ENCODE measurements around the gene PARP12. TPM values are rescaled to one million over a fixed set of nuclear protein-coding genes. Genes with fewer than 3 reads are reported as not detected.

PARP12 gene
- total and polyA plus RNA-seq, 2 of the 8 experiments (the other 6 are each of a cell fraction or from before 2014, with no cell fraction given) = 9.0 to 21.5 TPM

DNA sequence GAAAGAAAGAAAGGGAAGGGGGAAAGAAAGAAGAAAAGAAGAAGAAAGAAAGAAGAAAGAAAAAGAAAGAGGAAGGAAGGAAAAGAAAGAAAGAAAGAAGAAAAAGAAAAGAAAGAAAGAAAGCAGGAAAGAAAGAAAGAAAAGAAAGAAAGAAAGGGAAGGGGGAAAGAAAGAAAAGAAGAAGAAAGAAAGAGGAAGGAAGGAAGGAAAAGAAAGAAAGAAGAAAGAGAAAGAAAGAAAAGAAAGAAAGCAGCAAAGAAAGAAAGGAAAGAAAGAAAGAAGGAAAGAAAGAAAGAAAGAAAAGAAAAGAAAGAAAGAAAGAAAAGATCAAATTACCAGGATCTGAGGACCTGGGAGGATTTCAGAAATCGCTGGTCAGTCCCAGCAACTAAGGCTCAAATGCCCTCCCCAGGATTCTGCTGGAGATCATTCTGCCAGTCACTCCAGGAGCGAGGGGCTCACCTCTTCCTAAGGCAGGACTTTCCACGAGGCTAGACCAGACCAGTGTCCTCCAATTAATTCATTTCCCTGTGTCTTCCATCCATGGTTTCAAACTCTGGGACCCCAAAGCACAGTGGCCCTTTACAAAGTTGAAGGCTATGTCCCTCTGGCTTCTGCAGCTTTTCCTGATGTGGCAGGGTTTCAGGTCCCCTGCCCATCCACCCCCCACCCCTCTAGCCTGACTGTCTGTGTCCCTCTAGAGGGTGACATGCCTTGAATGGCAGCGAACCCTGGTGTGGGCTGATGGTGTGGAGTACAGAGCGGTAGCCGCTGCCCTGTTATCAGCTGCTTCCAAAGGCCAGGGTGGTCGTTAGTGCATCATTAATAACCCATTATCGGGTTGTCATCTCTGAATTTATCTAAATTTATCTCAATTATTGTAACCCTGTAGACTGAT lies 77.9 kb downstream of the PARP12 start:
- Histone ChIP-seq H3K27me3 (replicated peaks in 1 of 4; ENCODE audit: control insufficient read depth in 3 of 4, extremely low read depth in 1 of 4, insufficient read depth in 3 of 4, low read length in 3 of 4) (peaks cover 0 to 5% (median 0%) of the 10 kb centered on the region in 4 experiments; a peak in 1 of 7 replicates), H3K14ac (ENCODE audit: insufficient read length) (no peak overlapping the region), H3K23me2 (ENCODE audit: low read depth, low read length) (no peaks in the 10 kb centered on the region), H3K36me3 (ENCODE audit: control insufficient read depth in 2 of 4, insufficient read depth in 4 of 4, low read length in 3 of 4) (no peaks in the 10 kb centered on the region), H3K27ac (ENCODE audit: low read depth, low read length) (no peak overlapping the region), H3K23ac (ENCODE audit: insufficient read length) (no peak overlapping the region), H3K4me2 (ENCODE audit: insufficient read depth in 1 of 2, low read depth in 2 of 2, low read length in 2 of 2) (no peak overlapping the region), H2BK20ac (ENCODE audit: low read length) (no peak overlapping the region), H3K18ac (ENCODE audit: extremely low read depth, low read length) (no peak overlapping the region), H4K20me1 (replicated peaks in 1 of 2; ENCODE audit: control insufficient read depth in 1 of 2, insufficient read depth in 2 of 2, low read length in 2 of 2) (no peaks in the 10 kb centered on the region), H3K4me1 (replicated peaks in 1 of 4; ENCODE audit: control insufficient read depth in 3 of 4, insufficient read depth in 4 of 4, low read length in 3 of 4) (peaks cover 0 to 4% (median 0%) of the 10 kb centered on the region in 4 experiments; a peak in 1 of 7 replicates), H4K8ac (ENCODE audit: extremely low read depth, insufficient read depth, low read length) (no peak overlapping the region), H2BK12ac (ENCODE audit: low read depth, low read length) (no peak overlapping the region), H3K9me3 (ENCODE audit: insufficient read depth in 2 of 2, low read depth in 1 of 2, low read length in 1 of 2) (no peaks in the 10 kb centered on the region), H3K79me1 (ENCODE audit: low read depth, low read length) (no peaks in the 10 kb centered on the region), H2BK5ac (ENCODE audit: low read depth, low read length) (no peak overlapping the region), H3K56ac (replicated peaks; ENCODE audit: insufficient read length, low read depth, low read length) (no peak overlapping the region), H3K79me2 (ENCODE audit: control insufficient read depth in 1 of 2, insufficient read depth in 2 of 2, low read length in 2 of 2) (no peaks in the 10 kb centered on the region), H3K9ac (replicated peaks in 1 of 4; ENCODE audit: extremely low read depth in 1 of 4, low read depth in 3 of 4, low read length in 3 of 4) (no peak overlapping the region), H3K4me3 (ENCODE audit: extremely low read depth in 1 of 4, insufficient read depth in 2 of 4, low read depth in 3 of 4, low read length in 4 of 4) (no peak overlapping the region), H4K91ac (replicated peaks; ENCODE audit: insufficient read length, low read length) (no peak overlapping the region), H3K4ac (replicated peaks; ENCODE audit: insufficient read length, low read depth, low read length) (no peak overlapping the region), H4K5ac (ENCODE audit: insufficient read length, low read depth, low read length) (no peak overlapping the region), H2BK120ac (replicated peaks; ENCODE audit: low read depth, low read length) (no peak overlapping the region), H2BK15ac (ENCODE audit: low read length) (no peak overlapping the region), H2AFZ (ENCODE audit: low read length) (no peak overlapping the region), H2AK5ac (ENCODE audit: low read depth, low read length) (no peak overlapping the region)
- WGBS, 2 experiments (ENCODE audit: extremely low coverage in 1 of 2, insufficient coverage in 1 of 2, insufficient read length in 1 of 2, insufficient replicate concordance in 2 of 2, low coverage in 1 of 2, low lambda C conversion rate in 2 of 2, missing lambda C conversion rate in 1 of 2) = 86% methylated on average over 8 of the region's 8 CpGs; no CpG with 5 or more reads in 1 of the 2 experiments
- DNase-seq (ENCODE audit: low read depth in 1 of 2, low spot score in 2 of 2) (no peak), FAIRE-seq (no peak)
- POLR2A ChIA-PET (ENCODE audit: partially characterized antibody) = no interaction called here
- CTCF ChIA-PET (ENCODE audit: partially characterized antibody) = interaction anchor here (0.7 to 2.0 kb wide), 4 partner anchors 11 to 22 kb away, joined by 3 to 10 read pairs (median 3); no protein-coding TSS in a partner anchor
- TF ChIP-seq POLR2AphosphoS5 (IDR thresholded peaks at IDR 0.05; ENCODE audit: low read depth, low read length) = no peak
- TF ChIP-seq ASH2L (IDR thresholded peaks at IDR 0.05; ENCODE audit: low read length) = no peak
- no peak for TF ChIP-seq CREB1 (IDR thresholded peaks at IDR 0.05)
- TF ChIP-seq JUN (IDR thresholded peaks at IDR 0.05; ENCODE audit: low read depth, low read length) = no peak
- no peak for TF ChIP-seq FOSL1 (IDR thresholded peaks at IDR 0.05; ENCODE audit: insufficient read depth, low read depth, low read length)

Data from H1 (cell line).